Breast epithelium (tissue), 3 donors: ENCODE measurements around the gene TRMT11.
A peak's percentile ranks its signal among the peaks of the same experiment; 100 is the strongest.

Experiments
- CTCF ChIP-seq, 3 donors: fragments of 450-650 bp; IDR thresholded peaks; one replicate each; pipeline ENCODE4 v1.5.1; 2016 to 2017; ENCODE audit warnings: antibody characterized with exemption in 3 of 3, mild to moderate bottlenecking in 3 of 3, moderate library complexity in 3 of 3
- POLR2AphosphoS5 ChIP-seq, 3 donors: sonication (generic); formaldehyde crosslinking; IDR thresholded peaks; one replicate each; pipeline ENCODE4 v1.6.1; 2017; ENCODE audit warnings: antibody characterized with exemption in 3 of 3

- TF ChIP-seq CTCF (IDR thresholded peaks at IDR 0.05) (no peak), POLR2AphosphoS5 (IDR thresholded peaks at IDR 0.05) (peak in 1 of 3 donors; percentile 48)
These were observed 28.5 kb upstream of the TRMT11 start for GRCh38 chr6:125957845-125958244.
